NB4 (cell line): ENCODE data around the gene ADCY2.

Source experiments
- CTCF ChIP-seq: IDR thresholded peaks from one replicate; pipeline ENCODE4 v1.5.1; 2012; ENCODE audit warnings: low read depth, low read length
- MAX ChIP-seq: IDR thresholded peaks from 2 replicates; pipeline ENCODE4 v1.6.1; 2011; ENCODE audit warnings: low read depth, low read length
- POLR2A ChIP-seq: IDR thresholded peaks from 2 replicates; pipeline ENCODE4 v1.6.1; 2011; ENCODE audit warnings: mild to moderate bottlenecking; ENCODE audit not compliant: insufficient read length; ENCODE audit errors: extremely low read depth

- TF ChIP-seq CTCF (no peak), POLR2A (no peak), MAX (no peak)
These were observed 408.0 kb downstream of the ADCY2 start for GRCh38 chr5:7803937-7804336.
